GM19025 (cell line): ENCODE measurements around the gene DAGLA.

ENCODE experiments used
- ATAC-seq: cut with Tn5 transposase; IDR thresholded peaks from one replicate; pipeline ENCODE4 v1.9.1; 2021; ENCODE audit warnings: mild to moderate bottlenecking, low read depth, moderate library complexity; ENCODE audit not compliant: unreplicated experiment

Gene DAGLA

GRCh38 chr11:61793083-61793828, 113.1 kb downstream of the DAGLA start:
- no peak for ATAC-seq

DNA sequence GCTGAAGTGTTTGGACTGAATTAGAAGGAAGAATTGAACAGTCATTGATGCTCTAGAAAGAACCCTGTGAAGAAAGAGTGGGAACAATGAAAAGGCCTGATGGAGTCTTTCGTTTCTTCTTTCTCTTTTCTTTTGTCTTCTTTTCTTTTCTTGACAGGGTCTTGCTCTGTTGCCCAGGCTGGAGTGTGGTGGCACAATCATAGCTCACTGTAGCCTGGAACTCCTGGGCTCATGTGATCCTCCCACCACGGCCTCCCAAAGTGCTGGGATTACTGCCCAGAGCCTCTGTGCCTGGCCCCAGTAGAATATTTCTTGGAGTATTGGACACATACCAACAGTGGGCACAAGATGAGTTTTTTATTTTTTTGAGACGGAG, 113.6 kb downstream of the DAGLA start:
- ATAC-seq: no peak

DNA sequence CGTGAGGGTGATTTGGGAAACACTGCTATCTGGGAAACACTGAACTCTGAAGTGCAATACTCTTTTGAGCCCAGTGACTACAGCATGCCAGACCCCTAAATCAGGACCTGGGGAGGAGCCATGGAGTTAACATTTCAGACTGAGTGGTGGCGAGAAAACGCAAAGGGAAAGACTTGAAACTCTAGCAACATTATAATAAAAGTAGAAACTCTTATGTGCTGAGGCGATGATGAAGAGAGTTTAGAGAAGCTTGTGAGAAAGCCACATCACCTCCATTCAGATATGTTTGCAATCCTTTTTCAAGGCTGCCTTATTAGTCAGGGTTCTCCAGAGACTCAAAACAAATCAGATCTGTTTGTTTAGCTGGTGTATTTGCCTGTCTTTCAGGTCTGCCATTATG, 114.4 kb downstream of the DAGLA start:
- no peak for ATAC-seq

GRCh38 chr11:61795459-61795858, 115.3 kb downstream of the DAGLA start:
- no peak for ATAC-seq

GRCh38 chr11:61795876-61796526, 115.8 kb downstream of the DAGLA start:
- no peak for ATAC-seq
